GM21576 (cell line): Measurements from ENCODE around the gene BTBD19.
"Not testable (repeated sequence)": the region's sequence is repeated elsewhere in the genome, so short reads cannot be mapped to it uniquely, and the experiment has no call there.

Experiments
- ATAC-seq: cut with Tn5 transposase; IDR thresholded peaks from one replicate; pipeline ENCODE4 v1.9.1; 2021; ENCODE audit warnings: mild to moderate bottlenecking, moderate library complexity; ENCODE audit not compliant: unreplicated experiment

Gene BTBD19

GRCh38 chr1:44807364-44808062, 810 bp upstream of the BTBD19 start:
- ATAC-seq = peak; percentile 35

GRCh38 chr1:44808938-44809917, 905 bp downstream of the BTBD19 start:
- ATAC-seq = peak; percentile 40

- no peak for ATAC-seq
Measured at GRCh38 chr1:44810101-44810761, 1.9 kb downstream of the BTBD19 start.

GRCh38 chr1:44810762-44811105, 2.4 kb downstream of the BTBD19 start:
- ATAC-seq = not testable (repeated sequence)

- no peak for ATAC-seq
Measured at GRCh38 chr1:44811234-44811633, 2.9 kb downstream of the BTBD19 start.

- no peak for ATAC-seq
Measured at GRCh38 chr1:44812822-44813543, 4.7 kb downstream of the BTBD19 start.

GRCh38 chr1:44815926-44816325, 7.6 kb downstream of the BTBD19 start:
- not testable (repeated sequence) for ATAC-seq

GRCh38 chr1:44817307-44817706, 9.0 kb downstream of the BTBD19 start:
- ATAC-seq = no peak

GRCh38 chr1:44817771-44818495, 9.6 kb downstream of the BTBD19 start:
- ATAC-seq = no peak

- no peak for ATAC-seq
Measured at GRCh38 chr1:44819196-44819607, 10.9 kb downstream of the BTBD19 start.

GRCh38 chr1:44819608-44820327, 11.4 kb downstream of the BTBD19 start:
- peak; percentile 75 for ATAC-seq

GRCh38 chr1:44820328-44821239, 12.3 kb downstream of the BTBD19 start:
- peak; percentile 2 for ATAC-seq

- no peak for ATAC-seq
Measured at GRCh38 chr1:44821240-44821715, 13.0 kb downstream of the BTBD19 start.

- no peak for ATAC-seq
Measured at GRCh38 chr1:44822131-44822701, 13.9 kb downstream of the BTBD19 start.

GRCh38 chr1:44822981-44823451, 14.7 kb downstream of the BTBD19 start:
- no peak for ATAC-seq

- not testable (repeated sequence) for ATAC-seq
Measured at GRCh38 chr1:44824392-44824791, 16.1 kb downstream of the BTBD19 start.

- no peak for ATAC-seq
Measured at GRCh38 chr1:44826375-44827196, 18.3 kb downstream of the BTBD19 start.
